Hepatocyte (in vitro differentiated cells): Measurements from ENCODE around the gene GSX2.

Source experiments
- CTCF ChIP-seq: fragments of 200-600 bp; sonication (generic); IDR thresholded peaks from 2 replicates; pipeline ENCODE4 v1.5.1; 2016; ENCODE audit warnings: antibody characterized with exemption, mild to moderate bottlenecking; ENCODE audit not compliant: poor library complexity
- EZH2 ChIP-seq: fragments of 200-600 bp; sonication (generic); IDR thresholded peaks from 2 replicates; pipeline ENCODE4 v1.6.1; 2016; ENCODE audit warnings: antibody characterized with exemption, mild to moderate bottlenecking, borderline replicate concordance

GRCh38 chr4:54066718-54067129 lies 33.2 kb upstream of the GSX2 start:
- TF ChIP-seq EZH2 (no peak), CTCF (no peak)
